H1 (cell line): ENCODE results near the gene SPIRE2.

ENCODE experiments used
- ASH2L ChIP-seq: fragments of 200-600, 300-600 bp; sonication (generic); IDR thresholded peaks from one replicate; pipeline ENCODE4 v1.7.1; 2017; ENCODE audit warnings: low read length
- EZH2 ChIP-seq: fragments of 200-600 bp; sonication (generic); IDR thresholded peaks from 2 replicates; pipeline ENCODE4 v1.7.1; 2012; ENCODE audit warnings: low read depth, mild to moderate bottlenecking, moderate library complexity, low read length, inconsistent platforms; ENCODE audit not compliant: severe bottlenecking
- JUN ChIP-seq: IDR thresholded peaks from 2 replicates; pipeline ENCODE4 v1.6.1; 2011; ENCODE audit warnings: low read depth, mild to moderate bottlenecking, improper control_type of control experiment, low read length
- POLR2A ChIP-seq, 2 experiments: IDR thresholded peaks; 1 replicate in 1 of 2; 2 replicates in 1 of 2; pipeline ENCODE4 v1.6.1; 2011; ENCODE audit warnings: low read depth in 2 of 2, low read length in 2 of 2, mild to moderate bottlenecking in 2 of 2; ENCODE audit errors: control extremely low read depth in 1 of 2
- POLR2AphosphoS5 ChIP-seq: IDR thresholded peaks from 2 replicates; pipeline ENCODE4 v1.6.1; 2011; ENCODE audit warnings: low read depth, low read length
- RFX5 ChIP-seq: IDR thresholded peaks from 2 replicates; pipeline ENCODE4 v1.6.1; 2011; ENCODE audit warnings: low read depth, low read length, improper control_type of control experiment, borderline replicate concordance
- RXRA ChIP-seq: IDR thresholded peaks from 2 replicates; pipeline ENCODE4 v1.6.1; 2011; ENCODE audit warnings: low read depth, mild to moderate bottlenecking, low read length, moderate library complexity; ENCODE audit not compliant: insufficient read depth
- SIRT6 ChIP-seq: IDR thresholded peaks from one replicate; pipeline ENCODE4 v1.7.1; 2012; ENCODE audit warnings: low read length, inconsistent platforms
- SRF ChIP-seq: IDR thresholded peaks from 2 replicates; pipeline ENCODE4 v1.6.1; 2011; ENCODE audit warnings: mild to moderate bottlenecking, low read depth, low read length, moderate library complexity
- TAF1 ChIP-seq: IDR thresholded peaks from 2 replicates; pipeline ENCODE4 v1.6.1; 2011; ENCODE audit warnings: mild to moderate bottlenecking, low read depth, low read length
- YY1 ChIP-seq: IDR thresholded peaks from 2 replicates; pipeline ENCODE4 v1.6.1; 2011; ENCODE audit warnings: low read depth, mild to moderate bottlenecking, low read length
- TF ChIP-seq, protein P1 (sequence below), 3 experiments: IDR thresholded peaks; 1 replicate in 2 of 3; 2 replicates in 1 of 3; pipeline versions ENCODE4 v1.5.1 to v1.6.1; 2011; ENCODE audit warnings: low read length in 3 of 3, mild to moderate bottlenecking in 3 of 3, inconsistent platforms in 2 of 3, low read depth in 1 of 3, moderate library complexity in 1 of 3; ENCODE audit not compliant: insufficient read depth in 1 of 3; ENCODE audit errors: control extremely low read depth in 1 of 3
- TF ChIP-seq, protein P2 (sequence below): IDR thresholded peaks from 2 replicates; pipeline ENCODE4 v1.6.1; 2012; ENCODE audit warnings: low read length, inconsistent platforms

- TF ChIP-seq EZH2 (no peak), RXRA (no peak), TAF1 (no peak), SIRT6 (no peak), ASH2L (no peak), YY1 (no peak), POLR2AphosphoS5 (no peak), SRF (no peak), POLR2A (IDR thresholded peaks at IDR 0.05; ENCODE audit: control extremely low read depth in 1 of 2, low read depth in 2 of 2, low read length in 2 of 2) (no peak), RFX5 (no peak), JUN (no peak)
- TF ChIP-seq, protein P1, sequence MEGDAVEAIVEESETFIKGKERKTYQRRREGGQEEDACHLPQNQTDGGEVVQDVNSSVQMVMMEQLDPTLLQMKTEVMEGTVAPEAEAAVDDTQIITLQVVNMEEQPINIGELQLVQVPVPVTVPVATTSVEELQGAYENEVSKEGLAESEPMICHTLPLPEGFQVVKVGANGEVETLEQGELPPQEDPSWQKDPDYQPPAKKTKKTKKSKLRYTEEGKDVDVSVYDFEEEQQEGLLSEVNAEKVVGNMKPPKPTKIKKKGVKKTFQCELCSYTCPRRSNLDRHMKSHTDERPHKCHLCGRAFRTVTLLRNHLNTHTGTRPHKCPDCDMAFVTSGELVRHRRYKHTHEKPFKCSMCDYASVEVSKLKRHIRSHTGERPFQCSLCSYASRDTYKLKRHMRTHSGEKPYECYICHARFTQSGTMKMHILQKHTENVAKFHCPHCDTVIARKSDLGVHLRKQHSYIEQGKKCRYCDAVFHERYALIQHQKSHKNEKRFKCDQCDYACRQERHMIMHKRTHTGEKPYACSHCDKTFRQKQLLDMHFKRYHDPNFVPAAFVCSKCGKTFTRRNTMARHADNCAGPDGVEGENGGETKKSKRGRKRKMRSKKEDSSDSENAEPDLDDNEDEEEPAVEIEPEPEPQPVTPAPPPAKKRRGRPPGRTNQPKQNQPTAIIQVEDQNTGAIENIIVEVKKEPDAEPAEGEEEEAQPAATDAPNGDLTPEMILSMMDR (IDR thresholded peaks at IDR 0.05; ENCODE audit: control extremely low read depth in 1 of 3, insufficient read depth in 1 of 3, low read depth in 1 of 3, low read length in 3 of 3) = no peak
- TF ChIP-seq, protein P2, sequence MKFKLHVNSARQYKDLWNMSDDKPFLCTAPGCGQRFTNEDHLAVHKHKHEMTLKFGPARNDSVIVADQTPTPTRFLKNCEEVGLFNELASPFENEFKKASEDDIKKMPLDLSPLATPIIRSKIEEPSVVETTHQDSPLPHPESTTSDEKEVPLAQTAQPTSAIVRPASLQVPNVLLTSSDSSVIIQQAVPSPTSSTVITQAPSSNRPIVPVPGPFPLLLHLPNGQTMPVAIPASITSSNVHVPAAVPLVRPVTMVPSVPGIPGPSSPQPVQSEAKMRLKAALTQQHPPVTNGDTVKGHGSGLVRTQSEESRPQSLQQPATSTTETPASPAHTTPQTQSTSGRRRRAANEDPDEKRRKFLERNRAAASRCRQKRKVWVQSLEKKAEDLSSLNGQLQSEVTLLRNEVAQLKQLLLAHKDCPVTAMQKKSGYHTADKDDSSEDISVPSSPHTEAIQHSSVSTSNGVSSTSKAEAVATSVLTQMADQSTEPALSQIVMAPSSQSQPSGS = no peak
Measured at GRCh38 chr16:89902980-89903379, 74.7 kb downstream of the SPIRE2 start.
